H1 (cell line): ENCODE data around the gene IP6K3. TPM values are rescaled to one million over a fixed set of nuclear protein-coding genes. Genes with fewer than 3 reads are reported as not detected.

ENCODE experiments used
- POLR2AphosphoS5 ChIP-seq: IDR thresholded peaks from 2 replicates; pipeline ENCODE4 v1.6.1; 2011; ENCODE audit warnings: low read depth, low read length
- SAP30 ChIP-seq: fragments of 300-600 bp; sonication (generic); IDR thresholded peaks from 2 replicates; pipeline ENCODE4 v1.7.1; 2012; ENCODE audit warnings: low read length, moderate library complexity, mild to moderate bottlenecking, inconsistent platforms; ENCODE audit not compliant: insufficient read depth, insufficient replicate concordance
- TAF7 ChIP-seq: optimal IDR thresholded peaks from 2 replicates; pipeline ENCODE3; 2011; ENCODE audit warnings: low read depth, mild to moderate bottlenecking, inconsistent platforms, low read length, moderate library complexity, borderline replicate concordance
- TCF12 ChIP-seq: IDR thresholded peaks from 2 replicates; pipeline ENCODE4 v1.6.1; 2011; ENCODE audit warnings: low read depth, mild to moderate bottlenecking, low read length
- ZNF274 ChIP-seq: IDR thresholded peaks from 2 replicates; pipeline ENCODE4 v1.7.0; 2012; ENCODE audit warnings: low read length, borderline replicate concordance; ENCODE audit errors: extremely low read depth
- polyA plus RNA-seq, 7 experiments: library from polyadenylated mRNA; depleted of rRNA in 3 of 7; stranded (reverse) in 5 of 7; unstranded in 2 of 7; fragments of >200 nt in 5 of 7; fragments of 200-250 nt in 2 of 7; gene quantifications; 1 replicate in 5 of 7; 2 replicates in 1 of 7; 4 replicates in 1 of 7; pipeline versions ENCODE4 v1.2.1 to v1.2.3, GENCODE V29; 2011 to 2013; ENCODE audit warnings: missing spikeins in 2 of 7, mixed read lengths in 2 of 7
- total RNA-seq: library from RNA; stranded (reverse); fragmentation: NEBNext Ultra II Directional; extraction: Animal tissue kit (Norgen Biotek cat#: 25700); gene quantifications from 2 replicates; pipeline ENCODE4 v1.2.1, GENCODE V29; 2021

The IP6K3 gene
- total and polyA plus RNA-seq, 2 of the 8 experiments (the other 6 are each of a cell fraction or from before 2014, with no cell fraction given) = 0.22 to 0.73 TPM

DNA sequence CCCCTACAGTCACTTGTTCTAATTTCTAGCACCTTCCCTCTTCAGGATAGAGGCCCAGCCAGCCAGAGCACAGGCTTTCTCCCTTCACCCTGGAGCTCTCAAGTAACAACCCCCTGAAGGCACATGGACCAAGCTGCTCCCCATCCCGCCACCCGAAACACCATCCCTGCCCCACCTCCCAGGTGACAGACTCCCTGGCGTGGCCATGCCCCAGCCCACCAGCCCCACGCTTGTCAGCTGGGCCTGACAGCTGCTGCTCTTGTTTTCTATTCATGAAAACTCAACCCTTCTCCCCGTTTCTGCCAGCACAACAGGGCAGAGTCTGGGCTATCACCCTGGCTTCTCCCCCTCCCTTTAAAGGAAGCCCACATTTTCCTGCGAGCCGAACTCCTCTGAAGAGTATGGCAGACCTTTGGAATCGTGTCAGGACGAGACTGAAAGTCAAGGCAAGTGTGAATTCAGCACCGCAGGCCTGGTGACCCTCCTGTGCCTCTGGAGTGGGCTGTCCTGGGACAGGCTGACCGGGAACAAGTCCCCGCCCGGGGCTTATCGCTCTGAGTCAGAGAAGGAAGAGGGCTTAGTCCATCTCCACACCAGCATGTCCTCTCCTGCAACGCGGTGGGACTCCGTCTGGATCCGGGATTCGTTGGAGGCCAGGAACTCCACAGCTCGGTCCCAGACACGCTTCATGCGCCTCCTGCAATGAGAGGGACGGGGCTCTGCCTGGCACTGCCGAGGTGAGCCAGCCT, 25.6 kb upstream of the IP6K3 start (continued):
- no peak for TF ChIP-seq TCF12
- TF ChIP-seq ZNF274 = no peak
- no peak for TF ChIP-seq SAP30
- no peak for TF ChIP-seq TAF7
- TF ChIP-seq POLR2AphosphoS5 = no peak
